Fibroblast of pulmonary artery (primary cell): Measurements from ENCODE around the gene SH2B3.
"Not testable (repeated sequence)": the region's sequence is repeated elsewhere in the genome, so short reads cannot be mapped to it uniquely, and the experiment has no call there.

Experiments used
- DNase-seq: peaks from one replicate; pipeline ENCODE4 v3.0.0-alpha.2; 2010; ENCODE audit warnings: low read depth
- H3K4me3 ChIP-seq: replicated peaks from 2 replicates; pipeline ENCODE4 v1.5.1; 2011; ENCODE audit warnings: low read depth, mild to moderate bottlenecking, control low read depth, low read length, moderate library complexity
- TF ChIP-seq, protein P1 (sequence below): IDR thresholded peaks from 2 replicates; pipeline ENCODE4 v1.5.1; 2011; ENCODE audit warnings: mild to moderate bottlenecking, control low read depth, low read length, inconsistent platforms; ENCODE audit errors: missing control alignments

SH2B3 gene

DNA sequence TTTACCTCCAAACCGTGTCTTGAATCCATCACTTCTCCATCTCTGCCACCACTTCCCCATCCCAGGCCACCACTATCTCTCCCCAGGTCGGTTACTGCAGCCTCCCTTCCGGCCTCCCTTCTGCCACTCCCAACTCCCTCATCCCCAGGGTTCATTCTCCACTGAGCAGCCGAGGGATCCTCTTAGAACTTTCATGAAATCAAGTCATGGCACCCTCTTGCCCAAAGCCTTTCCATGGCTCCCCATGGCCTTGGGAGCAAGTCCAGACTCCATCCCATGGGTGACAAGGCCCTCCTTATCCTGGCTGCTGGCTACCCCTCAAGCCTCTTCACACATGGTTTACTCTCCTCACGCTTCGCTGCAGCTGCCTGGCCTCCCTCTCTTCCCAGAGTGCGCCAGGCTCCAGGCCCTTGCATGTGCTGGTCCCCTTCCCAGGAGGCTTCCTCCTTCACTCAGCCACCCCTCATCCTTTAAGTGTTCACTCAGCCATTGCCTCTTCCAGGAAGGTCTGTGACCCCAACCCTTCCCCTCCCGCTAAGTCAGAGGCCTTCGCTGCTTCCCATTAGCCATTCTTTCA is 17.9 kb upstream of the SH2B3 start:
- H3K4me3 ChIP-seq = no peak overlapping the region
- TF ChIP-seq, protein P1, sequence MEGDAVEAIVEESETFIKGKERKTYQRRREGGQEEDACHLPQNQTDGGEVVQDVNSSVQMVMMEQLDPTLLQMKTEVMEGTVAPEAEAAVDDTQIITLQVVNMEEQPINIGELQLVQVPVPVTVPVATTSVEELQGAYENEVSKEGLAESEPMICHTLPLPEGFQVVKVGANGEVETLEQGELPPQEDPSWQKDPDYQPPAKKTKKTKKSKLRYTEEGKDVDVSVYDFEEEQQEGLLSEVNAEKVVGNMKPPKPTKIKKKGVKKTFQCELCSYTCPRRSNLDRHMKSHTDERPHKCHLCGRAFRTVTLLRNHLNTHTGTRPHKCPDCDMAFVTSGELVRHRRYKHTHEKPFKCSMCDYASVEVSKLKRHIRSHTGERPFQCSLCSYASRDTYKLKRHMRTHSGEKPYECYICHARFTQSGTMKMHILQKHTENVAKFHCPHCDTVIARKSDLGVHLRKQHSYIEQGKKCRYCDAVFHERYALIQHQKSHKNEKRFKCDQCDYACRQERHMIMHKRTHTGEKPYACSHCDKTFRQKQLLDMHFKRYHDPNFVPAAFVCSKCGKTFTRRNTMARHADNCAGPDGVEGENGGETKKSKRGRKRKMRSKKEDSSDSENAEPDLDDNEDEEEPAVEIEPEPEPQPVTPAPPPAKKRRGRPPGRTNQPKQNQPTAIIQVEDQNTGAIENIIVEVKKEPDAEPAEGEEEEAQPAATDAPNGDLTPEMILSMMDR = no peak
- no peak for DNase-seq

DNA sequence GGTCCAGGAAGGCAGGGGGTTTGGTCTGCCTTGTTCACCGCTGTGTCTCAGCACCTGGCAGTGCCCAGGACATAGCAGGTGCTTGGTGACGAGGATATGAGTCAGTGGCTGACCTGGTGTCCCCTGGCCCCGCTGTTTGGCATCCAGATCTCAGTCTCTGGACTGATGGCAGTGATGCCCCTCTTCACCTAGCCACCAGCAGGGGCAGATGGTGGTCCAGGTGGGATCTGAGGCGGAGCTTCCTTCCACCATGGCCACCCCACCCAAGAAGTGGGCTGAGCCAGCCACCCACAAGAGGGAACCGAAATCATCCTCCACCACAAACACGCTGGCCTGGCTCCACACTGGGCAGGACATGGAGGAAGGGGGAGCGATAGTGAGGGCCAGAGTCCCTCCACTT is 16.1 kb upstream of the SH2B3 start:
- DNase-seq = no peak
- H3K4me3 ChIP-seq = no peak overlapping the region
- TF ChIP-seq, protein P1 = no peak

DNA sequence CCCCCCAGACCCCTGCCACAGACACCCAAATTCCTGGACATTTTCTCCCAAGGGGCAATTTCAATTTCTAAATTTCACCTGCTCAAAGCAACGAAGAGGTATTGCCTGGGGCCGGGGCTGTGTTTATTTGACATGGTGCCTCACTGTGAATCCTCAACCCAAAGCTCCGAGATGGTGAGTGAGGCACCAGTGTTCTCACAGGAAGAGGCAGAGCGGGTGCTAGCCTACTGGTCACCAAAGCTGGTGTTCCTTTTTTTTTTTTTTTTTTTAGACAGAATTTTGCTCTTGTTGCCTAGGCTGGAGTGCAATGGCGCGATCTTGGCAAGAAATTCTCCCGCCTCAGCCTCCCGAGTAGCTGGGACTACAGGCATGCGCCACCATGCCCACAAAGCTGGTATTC is 14.8 kb upstream of the SH2B3 start:
- no peak for DNase-seq
- TF ChIP-seq, protein P1 = no peak
- H3K4me3 ChIP-seq = no peak overlapping the region

DNA sequence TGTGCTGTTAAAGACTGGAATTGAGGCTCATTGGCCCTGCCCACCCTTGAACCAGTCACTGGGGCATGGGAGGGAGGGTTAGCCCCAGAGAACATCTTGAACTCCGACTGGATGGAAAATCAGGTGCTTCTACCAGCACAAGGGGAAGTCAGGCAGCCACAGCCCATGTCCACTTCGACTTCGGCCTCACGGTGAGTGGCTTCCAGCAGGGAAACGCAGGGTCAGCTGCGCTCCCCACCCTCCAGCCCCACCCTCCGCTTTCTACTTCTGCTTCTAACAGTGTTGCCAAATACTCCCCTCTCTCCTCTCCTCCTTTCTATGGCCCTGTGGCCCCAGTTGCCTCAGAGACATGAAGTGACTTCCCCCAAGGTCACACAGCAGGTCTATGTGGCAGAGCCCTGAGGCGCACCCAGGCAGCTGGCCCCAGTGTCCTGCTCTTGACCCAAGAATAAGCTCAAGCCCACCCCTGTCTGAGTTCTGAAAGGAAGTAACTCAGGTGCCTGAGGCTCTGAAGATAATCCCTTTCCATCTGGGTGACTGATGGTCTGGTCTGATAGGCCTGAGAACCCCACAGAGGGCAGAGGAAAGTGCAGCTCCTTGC is 11.9 kb upstream of the SH2B3 start:
- H3K4me3 ChIP-seq = no peak overlapping the region
- TF ChIP-seq, protein P1 = no peak

DNA sequence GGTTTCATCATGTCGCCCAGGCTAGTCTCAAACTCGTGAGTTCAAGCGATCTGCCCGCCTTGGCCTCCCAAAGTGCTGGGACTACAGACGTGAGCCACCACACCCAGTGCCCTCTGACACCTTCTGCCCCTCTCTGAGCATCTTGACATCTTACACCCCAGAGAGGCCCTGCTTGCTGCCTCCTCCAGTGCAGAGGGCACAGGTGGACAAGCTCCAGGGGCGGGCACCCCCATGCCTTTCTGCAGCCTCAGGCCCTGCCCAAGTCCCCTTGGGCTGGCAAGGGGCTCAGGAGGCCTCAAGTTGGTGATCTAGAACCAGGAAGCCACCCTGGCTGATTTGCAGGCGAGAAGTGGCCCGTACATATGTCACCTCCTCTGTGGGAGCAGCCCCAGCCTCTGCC is 11.2 kb upstream of the SH2B3 start:
- TF ChIP-seq, protein P1 = no peak
- no peak for DNase-seq
- no peak overlapping the region for H3K4me3 ChIP-seq

More for the DNA sequence above, 11.9 kb upstream of the SH2B3 start:
- no peak for DNase-seq

DNA sequence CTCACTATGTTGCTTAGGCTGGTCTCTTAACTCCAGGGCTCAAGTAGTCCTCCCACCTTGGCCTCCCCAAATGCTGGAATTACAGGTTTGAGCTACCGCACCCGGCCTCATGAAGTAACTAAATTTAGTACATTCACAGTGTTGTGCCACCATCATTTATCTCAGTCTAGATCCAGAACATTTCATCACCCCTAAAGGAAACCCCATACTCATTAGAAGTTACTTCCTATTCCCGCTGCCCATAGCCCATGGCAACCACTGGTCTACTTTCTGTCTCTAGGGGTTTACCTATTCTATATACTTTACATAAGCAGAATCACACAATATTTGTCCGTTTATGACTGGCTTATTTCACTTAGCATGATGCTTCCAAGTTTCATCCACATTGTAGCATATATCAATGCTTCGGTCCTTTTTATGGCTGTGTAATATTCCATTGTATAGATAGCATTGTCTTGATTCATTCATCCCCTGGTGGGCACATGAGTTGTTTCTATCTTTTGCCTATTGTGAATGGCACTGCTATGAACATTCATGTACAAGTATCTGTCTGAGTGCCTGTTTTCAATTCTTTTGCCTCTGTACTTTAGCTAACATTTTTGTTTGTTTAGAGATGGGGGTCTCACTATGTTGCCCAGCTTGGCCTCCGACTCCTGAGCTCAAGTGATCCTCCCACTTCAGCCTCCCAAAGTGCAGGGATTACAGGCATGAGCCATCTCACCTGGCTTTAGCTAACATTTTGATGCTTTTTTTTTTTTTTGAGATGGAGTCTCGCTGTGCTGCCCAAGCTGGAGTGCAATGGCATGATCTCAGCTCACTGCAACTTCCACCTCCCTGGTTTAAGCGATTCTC is 10.2 kb upstream of the SH2B3 start:
- DNase-seq = no peak
- TF ChIP-seq, protein P1 = no peak
- H3K4me3 ChIP-seq = no peak overlapping the region

DNA sequence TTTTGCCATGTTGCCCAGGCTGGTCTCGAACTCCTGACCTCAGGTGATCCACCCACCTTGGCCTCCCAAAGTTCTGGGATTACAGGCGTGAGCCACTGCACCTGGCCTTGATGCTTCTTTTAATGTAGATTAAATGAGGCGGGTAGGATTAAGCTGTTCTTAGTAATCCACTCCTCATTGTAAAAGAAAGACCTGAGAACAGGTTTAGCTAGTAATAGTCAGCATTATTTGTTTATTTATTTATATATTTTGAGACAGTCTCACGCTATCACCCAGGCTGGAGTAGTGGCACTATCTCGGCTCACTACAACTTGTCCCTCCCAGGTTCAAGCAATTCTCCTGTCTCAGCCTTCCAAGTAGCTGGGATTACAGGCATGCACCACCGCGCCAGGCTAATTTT is 9.5 kb upstream of the SH2B3 start:
- DNase-seq, H3K4me3 ChIP-seq: not testable (repeated sequence)
